Caco-2 (cell line): ENCODE results near the gene BCDIN3D. TPM values are rescaled to one million over a fixed set of nuclear protein-coding genes. Genes with fewer than 3 reads are reported as not detected.

ENCODE experiments used
- BruUV-seq: library from RNA; stranded (reverse); fragments of 400-500 nt; replicated peaks from 2 replicates; lab custom pipeline; 2021; lab: Mats Ljungman, UMichigan
- CTCF ChIA-PET: fragments of 300-600 bp; sonication (Branson Sonifier 250); formaldehyde crosslinking; loops from one replicate; lab custom pipeline; 2022; ENCODE audit warnings: antibody characterized with exemption; lab: Charles Lee
- POLR2A ChIA-PET: fragments of 300-600 bp; sonication (Branson Sonifier 250); formaldehyde crosslinking; loops from one replicate; lab custom pipeline; 2022; ENCODE audit warnings: antibody characterized with exemption; lab: Charles Lee
- DNase-seq, 2 experiments: peaks; one replicate each; pipeline versions ENCODE4 v3.0.0 to v3.0.0-alpha.2; 2020 to 2022
- H3K27me3 ChIP-seq: replicated peaks from 2 replicates; pipeline ENCODE4 v1.6.0; 2011; ENCODE audit warnings: low read length; ENCODE audit not compliant: control insufficient read depth, insufficient read depth
- H3K36me3 ChIP-seq: 2 replicates; pipeline ENCODE4 v1.5.1; 2011; ENCODE audit warnings: low read length; ENCODE audit not compliant: control insufficient read depth, insufficient read depth
- H3K4me1 ChIP-seq: fragments of 250-450 bp; sonication (Bioruptor Pico); 2 replicates; pipeline ENCODE4 v1.5.1; 2020; ENCODE audit warnings: mild to moderate bottlenecking
- H3K4me3 ChIP-seq: 2 replicates; pipeline ENCODE4 v1.5.1; 2011; ENCODE audit warnings: low read depth, mild to moderate bottlenecking, control low read depth, low read length
- H3K9me3 ChIP-seq: fragments of 250-450 bp; sonication (Bioruptor Pico); 2 replicates; pipeline ENCODE4 v1.5.1; 2020; ENCODE audit warnings: mild to moderate bottlenecking, moderate library complexity
- H3K27ac Mint-ChIP-seq: one replicate; pipeline ENCODE4 v1.8.0; 2022; ENCODE audit warnings: mixed read lengths; ENCODE audit not compliant: unreplicated experiment
- H3K27me3 Mint-ChIP-seq: one replicate; pipeline ENCODE4 v1.8.0; 2022; ENCODE audit warnings: mixed read lengths; ENCODE audit not compliant: insufficient read depth, unreplicated experiment
- H3K36me3 Mint-ChIP-seq: one replicate; pipeline ENCODE4 v1.8.0; 2022; ENCODE audit warnings: mild to moderate bottlenecking, mixed read lengths; ENCODE audit not compliant: insufficient read depth, unreplicated experiment
- H3K4me1 Mint-ChIP-seq: one replicate; pipeline ENCODE4 v1.8.0; 2022; ENCODE audit warnings: low read depth, mixed read lengths; ENCODE audit not compliant: unreplicated experiment
- H3K4me3 Mint-ChIP-seq: one replicate; pipeline ENCODE4 v1.8.0; 2022; ENCODE audit warnings: mild to moderate bottlenecking, moderate library complexity, mixed read lengths; ENCODE audit not compliant: unreplicated experiment
- H3K9me3 Mint-ChIP-seq: one replicate; pipeline ENCODE4 v1.8.0; 2022; ENCODE audit warnings: mixed read lengths; ENCODE audit not compliant: unreplicated experiment
- CTCF ChIP-seq, 2 experiments: fragments of 200-600 bp in 1 of 2; IDR thresholded peaks; 1 replicate in 1 of 2; 2 replicates in 1 of 2; pipeline versions ENCODE4 v1.5.1 to v1.8.0; 2011 to 2022; ENCODE audit warnings: antibody characterized with exemption in 1 of 2, control low read depth in 1 of 2, inconsistent platforms in 1 of 2, low read depth in 1 of 2, low read length in 1 of 2, mild to moderate bottlenecking in 1 of 2, moderate library complexity in 1 of 2; ENCODE audit not compliant: insufficient read depth in 1 of 2, severe bottlenecking in 1 of 2, unreplicated experiment in 1 of 2
- intact Hi-C: fragments of 100-400 bp; cut with micrococcal nuclease; formaldehyde crosslinking; loops from one replicate; pipeline ENCODE4 v1.10.0; 2022; ENCODE audit not compliant: unreplicated experiment
- total RNA-seq: library from RNA; stranded (reverse); gene quantifications from 2 replicates; pipeline ENCODE4 v1.2.3, GENCODE V29; 2022

The BCDIN3D gene
- total RNA-seq, 1 experiment from 2014 or later: 6.6 TPM

GRCh38 chr12:49796155-49796554 lies 46.8 kb downstream of the BCDIN3D start:
- H3K4me3 Mint-ChIP-seq: no peak overlapping the region
- no peaks in the 10 kb centered on the region for H3K4me1 ChIP-seq
- CTCF ChIA-PET: interaction anchor here (0.6 to 1.3 kb wide), 2 partner anchors 43 to 465 kb away, joined by 3 to 4 read pairs; no protein-coding TSS in a partner anchor
- no peaks in the 10 kb centered on the region for H3K9me3 ChIP-seq
- no TSS peak for BruUV-seq
- H3K4me1 Mint-ChIP-seq: no peaks in the 10 kb centered on the region
- no peaks in the 10 kb centered on the region for H3K9me3 Mint-ChIP-seq
- intact Hi-C loops: no loop called here
- TF ChIP-seq CTCF (IDR thresholded peaks at IDR 0.05; ENCODE audit: insufficient read depth in 1 of 2, low read depth in 1 of 2, low read length in 1 of 2, severe bottlenecking in 1 of 2, unreplicated experiment in 1 of 2): no peak
- no peak overlapping the region for H3K4me3 ChIP-seq
- H3K36me3 ChIP-seq: no peaks in the 10 kb centered on the region; the same call in 1 of the 2 replicates
- DNase-seq: no peak
- peaks cover 13% of the 10 kb centered on the region for H3K36me3 Mint-ChIP-seq
- H3K27me3 ChIP-seq: no peaks in the 10 kb centered on the region
- no peak overlapping the region for H3K27ac Mint-ChIP-seq
- H3K27me3 Mint-ChIP-seq: no peaks in the 10 kb centered on the region
- POLR2A ChIA-PET: no interaction called here

GRCh38 chr12:49795654-49796105 lies 47.2 kb downstream of the BCDIN3D start:
- BruUV-seq: no TSS peak
- Histone ChIP-seq H3K27me3 (no peaks in the 10 kb centered on the region), H3K36me3 (no peaks in the 10 kb centered on the region; the same call in 1 of the 2 replicates), H3K9me3 (no peaks in the 10 kb centered on the region), H3K4me3 (no peak overlapping the region), H3K4me1 (no peaks in the 10 kb centered on the region)
- TF ChIP-seq CTCF (IDR thresholded peaks at IDR 0.05; ENCODE audit: insufficient read depth in 1 of 2, low read depth in 1 of 2, low read length in 1 of 2, severe bottlenecking in 1 of 2, unreplicated experiment in 1 of 2): no peak
- ChIA-PET CTCF (interaction anchor here (0.6 to 1.3 kb wide), 2 partner anchors 44 to 464 kb away, joined by 3 to 4 read pairs; no protein-coding TSS in a partner anchor), POLR2A (no interaction called here)
- Mint-ChIP-seq H3K27me3 (no peaks in the 10 kb centered on the region), H3K9me3 (no peaks in the 10 kb centered on the region), H3K36me3 (peaks cover 13% of the 10 kb centered on the region), H3K27ac (no peak overlapping the region), H3K4me1 (no peaks in the 10 kb centered on the region), H3K4me3 (no peak overlapping the region)
- intact Hi-C loops: no loop called here
- no peak for DNase-seq

- H3K36me3 Mint-ChIP-seq: peaks cover 13% of the 10 kb centered on the region
- no peaks in the 10 kb centered on the region for H3K9me3 Mint-ChIP-seq
- no peak for TF ChIP-seq CTCF (IDR thresholded peaks at IDR 0.05; ENCODE audit: insufficient read depth in 1 of 2, low read depth in 1 of 2, low read length in 1 of 2, severe bottlenecking in 1 of 2, unreplicated experiment in 1 of 2)
- BruUV-seq: no TSS peak
- no peak overlapping the region for H3K4me3 ChIP-seq
- H3K27ac Mint-ChIP-seq: no peak overlapping the region
- H3K4me1 Mint-ChIP-seq: no peaks in the 10 kb centered on the region
- H3K36me3 ChIP-seq: no peaks in the 10 kb centered on the region; the same call in 1 of the 2 replicates
- H3K9me3 ChIP-seq: no peaks in the 10 kb centered on the region
- H3K27me3 ChIP-seq: no peaks in the 10 kb centered on the region
- no peak for DNase-seq
- H3K27me3 Mint-ChIP-seq: no peaks in the 10 kb centered on the region
- POLR2A ChIA-PET: no interaction called here
- CTCF ChIA-PET: interaction anchor here (0.6 kb wide), 1 partner anchor 464 kb away, joined by 4 read pairs; no protein-coding TSS in a partner anchor
- intact Hi-C loops: no loop called here
- no peaks in the 10 kb centered on the region for H3K4me1 ChIP-seq
- no peak overlapping the region for H3K4me3 Mint-ChIP-seq
These were observed 47.9 kb downstream of the BCDIN3D start for GRCh38 chr12:49794811-49795653.
